Skeletal muscle satellite cell (primary cell): ENCODE results near the gene SEMA3D.

ENCODE experiments used
- H3K27me3 ChIP-seq: 2 replicates; pipeline ENCODE4 v1.7.0; 2013; ENCODE audit warnings: low read length; ENCODE audit not compliant: control insufficient read depth, insufficient read depth
- H3K36me3 ChIP-seq: 2 replicates; pipeline ENCODE4 v1.7.0; 2013; ENCODE audit warnings: mild to moderate bottlenecking, control low read depth, low read length; ENCODE audit not compliant: insufficient read depth
- H3K4me1 ChIP-seq: 2 replicates; pipeline ENCODE4 v1.7.0; 2013; ENCODE audit warnings: low read length; ENCODE audit not compliant: control insufficient read depth, insufficient read depth
- H3K4me2 ChIP-seq: 2 replicates; pipeline ENCODE4 v1.7.0; 2013; ENCODE audit warnings: mild to moderate bottlenecking, low read length
- H3K4me3 ChIP-seq: 2 replicates; pipeline ENCODE4 v1.7.0; 2013; ENCODE audit warnings: low read length
- H3K9ac ChIP-seq: 2 replicates; pipeline ENCODE4 v1.7.0; 2013; ENCODE audit warnings: mild to moderate bottlenecking, low read depth, low read length, moderate library complexity
- H3K9me3 ChIP-seq: replicated peaks from 2 replicates; pipeline ENCODE4 v1.7.0; 2013; ENCODE audit warnings: mild to moderate bottlenecking, control low read depth, low read length

The SEMA3D gene

DNA sequence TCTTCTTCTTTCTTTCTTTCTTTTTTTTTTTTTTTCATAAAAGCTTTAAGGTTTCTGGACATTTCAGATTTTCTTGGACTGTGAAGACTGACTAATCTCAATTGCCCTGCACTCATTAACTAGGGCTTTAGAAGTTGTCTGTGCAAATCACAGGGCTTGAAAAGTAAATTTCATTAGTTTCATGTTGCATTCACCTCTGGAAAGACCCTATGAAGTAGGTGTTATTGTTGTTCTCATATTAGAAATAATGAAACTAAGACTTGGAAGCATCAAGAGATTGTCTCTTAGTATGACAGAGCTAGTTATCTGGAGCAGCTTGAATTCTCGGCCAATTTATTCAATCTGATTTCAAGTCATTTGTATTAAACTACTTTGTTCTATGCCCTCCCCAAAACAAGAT lies 28.2 kb upstream of the SEMA3D start:
- Histone ChIP-seq H3K4me3 (no peak overlapping the region), H3K4me2 (no peak overlapping the region), H3K4me1 (no peaks in the 10 kb centered on the region), H3K36me3 (no peaks in the 10 kb centered on the region), H3K9me3 (no peaks in the 10 kb centered on the region), H3K27me3 (no peaks in the 10 kb centered on the region), H3K9ac (no peak overlapping the region)

- H3K27me3 ChIP-seq = no peaks in the 10 kb centered on the region
- no peak overlapping the region for H3K9ac ChIP-seq
- H3K36me3 ChIP-seq = no peaks in the 10 kb centered on the region
- H3K9me3 ChIP-seq = no peaks in the 10 kb centered on the region
- no peak overlapping the region for H3K4me2 ChIP-seq
- H3K4me1 ChIP-seq = no peaks in the 10 kb centered on the region
- H3K4me3 ChIP-seq = no peak overlapping the region
These were observed 26.6 kb upstream of the SEMA3D start for GRCh38 chr7:85213500-85213899.

GRCh38 chr7:85205754-85206153 lies 18.9 kb upstream of the SEMA3D start:
- no peaks in the 10 kb centered on the region for H3K4me1 ChIP-seq
- H3K36me3 ChIP-seq = no peaks in the 10 kb centered on the region
- no peak overlapping the region for H3K4me3 ChIP-seq
- no peak overlapping the region for H3K9ac ChIP-seq
- no peaks in the 10 kb centered on the region for H3K9me3 ChIP-seq
- no peak overlapping the region for H3K4me2 ChIP-seq
- H3K27me3 ChIP-seq = no peaks in the 10 kb centered on the region

- Histone ChIP-seq H3K36me3 (no peaks in the 10 kb centered on the region), H3K4me3 (no peak overlapping the region), H3K27me3 (no peaks in the 10 kb centered on the region), H3K9me3 (no peaks in the 10 kb centered on the region), H3K4me1 (no peaks in the 10 kb centered on the region), H3K9ac (no peak overlapping the region), H3K4me2 (no peak overlapping the region)
These were observed 17.6 kb upstream of the SEMA3D start for GRCh38 chr7:85204496-85204895.

DNA sequence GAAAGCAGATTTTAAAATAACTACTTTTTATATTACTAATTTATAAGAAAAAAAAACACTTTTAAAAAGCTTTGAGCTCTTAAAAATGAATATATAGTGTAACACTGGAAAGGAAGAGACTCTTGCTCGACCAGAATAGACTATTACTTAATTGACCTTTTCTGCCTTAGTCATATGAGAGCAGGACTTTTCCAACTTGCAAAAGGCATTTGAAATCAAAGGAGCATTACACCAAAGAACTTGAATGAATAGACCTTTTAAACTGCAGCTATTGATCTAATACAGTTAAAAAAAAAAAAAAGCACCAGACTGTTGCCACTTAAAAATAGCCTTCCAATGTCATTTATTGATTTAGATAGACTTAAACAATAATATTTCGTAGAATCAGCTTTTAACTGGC lies 17.2 kb upstream of the SEMA3D start:
- no peak overlapping the region for H3K4me2 ChIP-seq
- no peaks in the 10 kb centered on the region for H3K27me3 ChIP-seq
- H3K9ac ChIP-seq = no peak overlapping the region
- no peak overlapping the region for H3K4me3 ChIP-seq
- H3K4me1 ChIP-seq = no peaks in the 10 kb centered on the region
- no peaks in the 10 kb centered on the region for H3K9me3 ChIP-seq
- H3K36me3 ChIP-seq = no peaks in the 10 kb centered on the region

GRCh38 chr7:85201209-85201608 lies 14.4 kb upstream of the SEMA3D start:
- Histone ChIP-seq H3K27me3 (no peaks in the 10 kb centered on the region), H3K4me3 (no peak overlapping the region), H3K4me1 (no peaks in the 10 kb centered on the region), H3K36me3 (no peaks in the 10 kb centered on the region), H3K9ac (no peak overlapping the region), H3K4me2 (no peak overlapping the region), H3K9me3 (no peaks in the 10 kb centered on the region)

GRCh38 chr7:85196696-85197095 lies 9.8 kb upstream of the SEMA3D start:
- Histone ChIP-seq H3K4me1 (no peaks in the 10 kb centered on the region), H3K36me3 (no peaks in the 10 kb centered on the region), H3K4me3 (no peak overlapping the region), H3K9me3 (no peaks in the 10 kb centered on the region), H3K27me3 (peaks cover 35% of the 10 kb centered on the region), H3K4me2 (no peak overlapping the region), H3K9ac (no peak overlapping the region)

GRCh38 chr7:85191383-85191782 lies 4.5 kb upstream of the SEMA3D start:
- H3K9ac ChIP-seq = no peak overlapping the region
- peaks cover 82% of the 10 kb centered on the region for H3K27me3 ChIP-seq
- H3K4me3 ChIP-seq = no peak overlapping the region
- H3K4me1 ChIP-seq = peaks cover 3% of the 10 kb centered on the region
- no peaks in the 10 kb centered on the region for H3K36me3 ChIP-seq
- H3K4me2 ChIP-seq = no peak overlapping the region
- H3K9me3 ChIP-seq = no peaks in the 10 kb centered on the region

- H3K9me3 ChIP-seq = no peaks in the 10 kb centered on the region
- H3K27me3 ChIP-seq = peaks cover 72% of the 10 kb centered on the region
- peaks cover 3% of the 10 kb centered on the region for H3K4me1 ChIP-seq
- H3K4me2 ChIP-seq = peak overlapping the region; percentile 100
- H3K4me3 ChIP-seq = peak overlapping the region; percentile 87
- H3K36me3 ChIP-seq = no peaks in the 10 kb centered on the region
- peak overlapping the region; percentile 44 for H3K9ac ChIP-seq
These were observed 754 bp downstream of the SEMA3D start for GRCh38 chr7:85186083-85186520.

DNA sequence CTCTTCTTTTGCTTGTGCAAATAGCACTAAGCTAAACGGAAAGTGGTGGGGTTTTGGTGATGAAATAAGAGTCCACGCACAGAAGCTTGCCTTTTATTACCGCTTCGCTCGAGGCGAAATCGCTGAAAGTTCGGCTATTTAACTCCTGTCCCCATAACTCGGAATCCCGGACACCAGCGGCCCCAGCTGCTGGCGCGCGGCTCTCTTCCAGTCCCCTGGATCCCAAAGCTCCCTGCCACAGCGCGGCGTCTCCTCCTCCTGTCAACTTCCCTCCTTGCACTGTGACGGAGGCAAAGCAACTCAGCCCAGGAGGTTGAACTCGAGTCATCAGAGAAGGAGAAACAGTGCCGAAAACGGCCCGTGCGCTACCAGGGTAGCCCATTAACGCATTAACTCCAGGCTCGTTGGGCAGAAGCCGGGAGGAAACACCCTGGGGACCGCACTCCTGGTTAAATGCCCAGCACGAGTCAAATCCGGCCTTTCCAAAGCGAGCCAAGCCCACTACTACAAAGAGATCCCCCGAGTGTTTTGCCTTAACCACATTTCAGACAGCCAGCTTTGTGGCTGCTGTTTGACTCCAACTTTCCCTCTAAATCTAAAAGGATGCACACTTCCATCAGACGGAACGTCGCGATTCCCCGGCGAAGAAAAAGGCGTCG lies 1.3 kb downstream of the SEMA3D start:
- H3K4me2 ChIP-seq = peak overlapping the region; percentile 100
- H3K9me3 ChIP-seq = no peaks in the 10 kb centered on the region
- peaks cover 3% of the 10 kb centered on the region for H3K4me1 ChIP-seq
- peaks cover 66% of the 10 kb centered on the region for H3K27me3 ChIP-seq
- H3K4me3 ChIP-seq = peak overlapping the region; percentile 87
- H3K36me3 ChIP-seq = no peaks in the 10 kb centered on the region
- H3K9ac ChIP-seq = peak overlapping the region; percentile 44

DNA sequence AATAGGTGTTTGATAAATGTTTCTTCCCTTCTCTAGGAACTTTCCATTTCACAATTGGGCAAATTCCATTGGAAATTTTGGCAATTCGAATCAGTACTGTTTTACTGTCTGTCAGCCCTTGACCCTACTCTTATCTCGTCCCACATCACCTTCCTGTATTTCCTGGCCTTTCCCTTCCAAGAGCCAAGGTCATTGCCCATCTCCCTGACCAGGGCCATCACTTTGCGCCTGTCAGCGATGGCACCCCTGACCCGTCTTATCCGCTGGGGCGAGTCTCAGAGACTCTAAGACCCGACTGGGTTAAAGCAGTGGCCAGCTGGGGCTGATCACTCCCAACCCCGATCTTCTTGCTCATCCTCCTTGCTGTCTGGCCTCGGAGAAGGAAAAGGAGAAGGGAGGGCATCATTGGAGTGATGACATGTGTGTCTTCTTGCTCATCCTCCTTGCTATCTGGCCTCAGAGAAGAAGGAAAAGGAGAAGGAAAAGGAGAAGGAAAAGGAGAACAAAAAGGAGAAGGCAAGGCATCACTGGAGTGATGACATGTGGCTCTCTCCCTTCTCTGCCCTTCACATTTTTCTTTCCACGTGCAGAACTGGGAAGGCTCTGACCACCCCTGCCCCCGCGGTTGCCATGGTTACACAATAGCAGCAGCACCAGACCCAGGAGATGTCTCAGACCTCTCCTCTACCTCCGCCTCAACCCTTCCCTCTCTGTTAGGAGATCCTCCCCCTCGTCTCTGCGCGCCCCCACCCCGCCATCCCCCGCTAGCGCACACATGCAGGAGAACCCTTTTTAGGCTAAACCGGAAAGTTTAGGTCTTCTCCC lies 2.0 kb downstream of the SEMA3D start:
- Histone ChIP-seq H3K9me3 (no peaks in the 10 kb centered on the region), H3K36me3 (no peaks in the 10 kb centered on the region), H3K9ac (no peak overlapping the region), H3K4me3 (peak overlapping the region; percentile 87), H3K27me3 (peaks cover 59% of the 10 kb centered on the region), H3K4me1 (peaks cover 3% of the 10 kb centered on the region), H3K4me2 (peak overlapping the region; percentile 100)

DNA sequence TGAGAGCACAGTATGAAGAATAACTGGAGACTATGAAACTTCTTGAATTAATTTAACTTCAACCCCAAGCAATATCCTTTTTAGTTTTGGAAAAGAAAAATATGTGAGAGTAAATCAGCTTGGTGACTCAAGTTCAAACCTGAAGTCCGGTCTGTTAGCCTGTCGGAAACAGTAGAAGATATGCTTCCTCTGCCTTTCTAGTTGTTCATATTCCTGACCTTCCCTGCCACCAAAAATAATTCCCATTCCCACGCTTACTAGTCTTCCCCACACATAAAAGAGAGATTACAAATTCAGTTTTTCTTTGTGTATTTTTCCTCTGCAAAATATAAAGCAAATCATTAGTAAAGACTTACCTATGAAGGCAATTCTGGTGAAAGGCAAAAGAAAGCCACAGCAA lies 3.6 kb downstream of the SEMA3D start:
- no peaks in the 10 kb centered on the region for H3K9me3 ChIP-seq
- H3K27me3 ChIP-seq = peaks cover 44% of the 10 kb centered on the region
- H3K4me1 ChIP-seq = peaks cover 3% of the 10 kb centered on the region
- H3K36me3 ChIP-seq = no peaks in the 10 kb centered on the region
- no peak overlapping the region for H3K9ac ChIP-seq
- H3K4me2 ChIP-seq = no peak overlapping the region
- H3K4me3 ChIP-seq = no peak overlapping the region
